Measurements from ENCODE around the gene LRGUK.

Gene LRGUK

DNA sequence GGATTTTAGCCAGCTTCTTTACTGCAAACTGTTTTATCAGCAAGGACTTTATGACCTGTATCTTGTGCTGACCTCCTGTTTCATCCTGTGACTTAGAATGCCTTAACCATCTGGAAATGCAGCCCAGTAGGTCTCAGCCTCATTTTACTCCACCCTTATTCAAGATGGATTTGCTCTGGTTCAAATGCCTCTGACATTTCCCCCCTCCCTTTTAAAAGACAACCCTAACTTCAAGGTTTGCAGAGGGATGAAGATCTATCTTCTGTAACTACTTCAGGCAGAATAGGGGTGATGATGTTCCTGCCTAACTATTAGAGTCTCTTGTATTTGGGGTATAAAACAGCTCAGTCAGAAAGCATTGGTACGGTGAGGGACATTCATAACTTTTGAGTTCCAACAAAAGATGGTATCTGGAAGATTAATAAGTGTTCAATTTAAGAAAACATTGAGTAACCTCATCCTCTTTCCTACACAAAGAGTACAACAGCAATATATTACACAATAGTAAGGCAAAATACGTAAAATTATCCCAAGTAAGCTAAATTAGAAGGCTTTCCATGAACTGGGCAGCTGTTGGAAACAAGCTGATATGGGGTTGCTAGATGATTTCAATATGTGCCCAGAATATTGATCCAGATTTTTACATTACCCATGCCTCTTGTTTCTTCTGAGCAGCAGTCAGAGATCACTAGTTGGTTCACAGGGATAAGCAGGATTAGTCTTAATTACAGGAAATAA lies 40.0 kb upstream of the LRGUK start:
- H3K4me3 ChIP-seq (ENCODE audit: low read depth, low read length) = no peak overlapping the region
- DNase-seq (ENCODE audit: low read depth) = no peak
- TF ChIP-seq, protein P1, sequence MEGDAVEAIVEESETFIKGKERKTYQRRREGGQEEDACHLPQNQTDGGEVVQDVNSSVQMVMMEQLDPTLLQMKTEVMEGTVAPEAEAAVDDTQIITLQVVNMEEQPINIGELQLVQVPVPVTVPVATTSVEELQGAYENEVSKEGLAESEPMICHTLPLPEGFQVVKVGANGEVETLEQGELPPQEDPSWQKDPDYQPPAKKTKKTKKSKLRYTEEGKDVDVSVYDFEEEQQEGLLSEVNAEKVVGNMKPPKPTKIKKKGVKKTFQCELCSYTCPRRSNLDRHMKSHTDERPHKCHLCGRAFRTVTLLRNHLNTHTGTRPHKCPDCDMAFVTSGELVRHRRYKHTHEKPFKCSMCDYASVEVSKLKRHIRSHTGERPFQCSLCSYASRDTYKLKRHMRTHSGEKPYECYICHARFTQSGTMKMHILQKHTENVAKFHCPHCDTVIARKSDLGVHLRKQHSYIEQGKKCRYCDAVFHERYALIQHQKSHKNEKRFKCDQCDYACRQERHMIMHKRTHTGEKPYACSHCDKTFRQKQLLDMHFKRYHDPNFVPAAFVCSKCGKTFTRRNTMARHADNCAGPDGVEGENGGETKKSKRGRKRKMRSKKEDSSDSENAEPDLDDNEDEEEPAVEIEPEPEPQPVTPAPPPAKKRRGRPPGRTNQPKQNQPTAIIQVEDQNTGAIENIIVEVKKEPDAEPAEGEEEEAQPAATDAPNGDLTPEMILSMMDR (IDR thresholded peaks at IDR 0.05; ENCODE audit: insufficient read depth, low read depth, low read length, missing control alignments) = no peak

DNA sequence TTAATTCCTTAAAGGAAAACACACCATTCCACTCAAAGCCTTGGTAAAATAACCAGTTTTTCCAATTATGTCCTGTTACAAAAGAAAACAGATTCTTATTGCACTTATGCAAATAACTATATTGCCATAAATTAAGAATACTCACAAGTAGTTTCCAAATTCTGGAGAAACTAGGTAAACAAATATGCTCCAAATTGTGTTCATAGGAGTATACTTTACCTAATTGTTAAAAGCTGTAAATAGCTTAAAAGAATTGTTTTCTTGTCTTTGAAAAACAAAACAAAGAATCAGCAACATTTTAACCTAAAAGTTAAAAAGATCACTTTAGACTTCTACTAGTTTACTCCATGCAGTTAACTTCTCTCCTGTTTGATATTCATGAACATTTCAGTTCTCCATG lies 38.9 kb upstream of the LRGUK start:
- TF ChIP-seq, protein P1 (IDR thresholded peaks at IDR 0.05; ENCODE audit: insufficient read depth, low read depth, low read length, missing control alignments) = no peak
- H3K4me3 ChIP-seq (ENCODE audit: low read depth, low read length) = no peak overlapping the region
- DNase-seq (ENCODE audit: low read depth) = no peak

GRCh38 chr7:134089446-134089845 lies 37.7 kb upstream of the LRGUK start:
- TF ChIP-seq, protein P1 (IDR thresholded peaks at IDR 0.05; ENCODE audit: insufficient read depth, low read depth, low read length, missing control alignments) = no peak
- DNase-seq (ENCODE audit: low read depth) = no peak
- no peak overlapping the region for H3K4me3 ChIP-seq (ENCODE audit: low read depth, low read length)

- no peak for DNase-seq (ENCODE audit: low read depth)
- TF ChIP-seq, protein P1 (IDR thresholded peaks at IDR 0.05; ENCODE audit: insufficient read depth, low read depth, low read length, missing control alignments) = no peak
- H3K4me3 ChIP-seq (ENCODE audit: low read depth, low read length) = no peak overlapping the region
These were observed 29.1 kb upstream of the LRGUK start for GRCh38 chr7:134098072-134098471.

- TF ChIP-seq, protein P1 (IDR thresholded peaks at IDR 0.05; ENCODE audit: insufficient read depth, low read depth, low read length, missing control alignments) = no peak
- no peak overlapping the region for H3K4me3 ChIP-seq (ENCODE audit: low read depth, low read length)
- DNase-seq (ENCODE audit: low read depth) = no peak
These were observed 25.4 kb upstream of the LRGUK start for GRCh38 chr7:134101716-134102115.

- TF ChIP-seq, protein P1 (IDR thresholded peaks at IDR 0.05; ENCODE audit: insufficient read depth, low read depth, low read length, missing control alignments) = no peak
These were observed 23.0 kb upstream of the LRGUK start for GRCh38 chr7:134104166-134104565.

DNA sequence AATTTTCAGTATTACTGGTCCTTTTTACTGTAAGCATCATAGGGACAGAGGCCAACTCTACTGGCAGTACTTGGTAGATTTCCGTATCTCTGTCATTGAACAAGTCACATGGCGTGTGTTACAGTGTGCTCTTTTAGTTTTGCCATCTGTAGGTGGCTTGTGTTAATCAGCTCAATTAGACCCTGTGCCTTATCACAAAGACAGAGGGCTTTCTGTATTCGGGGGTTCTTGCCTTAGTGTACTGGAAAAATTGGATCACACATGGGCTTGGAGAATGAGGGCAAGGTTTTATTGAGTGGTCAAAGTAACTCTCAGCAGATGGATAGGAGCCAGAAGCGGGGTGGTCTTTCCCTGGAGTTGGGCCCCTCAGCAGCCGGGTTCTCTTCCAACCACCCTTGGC lies 21.3 kb upstream of the LRGUK start:
- no peak for DNase-seq (ENCODE audit: low read depth)
- TF ChIP-seq, protein P1 (IDR thresholded peaks at IDR 0.05; ENCODE audit: insufficient read depth, low read depth, low read length, missing control alignments) = no peak
- no peak overlapping the region for H3K4me3 ChIP-seq (ENCODE audit: low read depth, low read length)

More at GRCh38 chr7:134104166-134104565, 23.0 kb upstream of the LRGUK start:
- no peak for DNase-seq (ENCODE audit: low read depth)
- no peak overlapping the region for H3K4me3 ChIP-seq (ENCODE audit: low read depth, low read length)

All from GM12865 (cell line).